Jurkat, Clone E6-1 (cell line): Measurements from ENCODE around the gene MARK1.
"Not testable (repeated sequence)": the region's sequence is repeated elsewhere in the genome, so short reads cannot be mapped to it uniquely, and the experiment has no call there.

Source experiments
- DNase-seq: peaks from one replicate; pipeline ENCODE4 v3.0.0-alpha.2; 2011; ENCODE audit warnings: low read depth, low spot score
- H3K4me3 ChIP-seq: 2 replicates; pipeline ENCODE4 v1.5.1; 2011; ENCODE audit warnings: mild to moderate bottlenecking, low read length, control low read depth, moderate library complexity

MARK1 gene

DNA sequence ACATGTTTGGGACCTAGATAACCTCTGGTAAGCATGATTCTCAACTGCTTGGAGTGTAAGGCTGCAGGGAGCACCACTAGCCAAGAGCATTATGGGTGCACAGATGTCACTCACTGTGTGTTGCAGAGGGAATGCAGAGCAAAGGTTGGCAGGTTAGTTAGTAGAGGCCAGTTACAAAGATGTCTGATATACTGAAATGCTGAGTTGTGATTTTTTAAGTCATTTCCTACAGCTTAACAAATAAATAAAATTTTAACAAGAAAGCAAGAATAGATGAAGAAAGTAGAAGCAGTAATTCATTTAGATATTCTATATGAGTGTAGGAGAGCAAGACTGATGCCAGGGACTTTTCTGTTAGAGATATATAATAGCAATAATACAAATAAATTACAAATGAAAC, 64.8 kb downstream of the MARK1 start:
- no peak overlapping the region for H3K4me3 ChIP-seq
- DNase-seq: no peak

GRCh38 chr1:220594356-220594755, 66.4 kb downstream of the MARK1 start:
- no peak overlapping the region for H3K4me3 ChIP-seq
- no peak for DNase-seq

DNA sequence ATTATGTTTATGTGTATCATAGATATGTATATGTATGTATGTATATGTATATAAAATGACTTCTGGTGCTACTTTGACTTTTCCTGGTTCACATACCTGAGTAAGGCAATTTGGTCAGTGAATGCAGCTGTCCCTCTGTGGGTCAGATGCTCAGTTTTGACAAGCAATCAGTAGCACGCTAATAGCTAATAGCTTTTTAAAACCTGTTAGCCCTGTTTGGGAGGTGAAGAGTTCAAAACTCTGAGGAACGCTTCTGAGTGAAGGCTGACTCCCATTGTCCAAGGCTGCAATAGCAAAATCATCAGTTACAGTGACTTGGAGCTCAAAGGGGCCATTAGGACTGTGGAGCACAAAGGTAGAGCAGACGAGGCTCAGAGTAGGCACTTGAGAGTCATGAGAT, 67.2 kb downstream of the MARK1 start:
- H3K4me3 ChIP-seq: no peak overlapping the region
- no peak for DNase-seq

DNA sequence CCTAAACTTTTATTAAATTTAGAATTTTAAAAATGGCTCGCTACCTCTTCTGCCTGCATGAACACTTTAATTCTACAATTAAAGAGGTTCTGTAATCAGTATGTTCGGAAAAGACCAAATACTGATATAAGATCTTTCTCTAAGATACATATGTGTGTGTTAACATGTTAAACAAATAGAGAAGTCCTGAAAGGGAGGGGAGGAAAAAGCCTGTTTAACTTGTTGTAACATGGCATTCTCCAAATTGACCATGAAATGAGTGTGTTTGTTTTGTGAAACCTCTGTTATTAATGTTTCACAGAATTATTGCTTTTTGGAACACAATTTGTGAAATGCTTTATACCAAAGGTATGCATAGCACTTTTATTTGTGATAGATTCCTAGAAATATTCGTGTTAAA, 77.0 kb downstream of the MARK1 start:
- no peak for DNase-seq

DNA sequence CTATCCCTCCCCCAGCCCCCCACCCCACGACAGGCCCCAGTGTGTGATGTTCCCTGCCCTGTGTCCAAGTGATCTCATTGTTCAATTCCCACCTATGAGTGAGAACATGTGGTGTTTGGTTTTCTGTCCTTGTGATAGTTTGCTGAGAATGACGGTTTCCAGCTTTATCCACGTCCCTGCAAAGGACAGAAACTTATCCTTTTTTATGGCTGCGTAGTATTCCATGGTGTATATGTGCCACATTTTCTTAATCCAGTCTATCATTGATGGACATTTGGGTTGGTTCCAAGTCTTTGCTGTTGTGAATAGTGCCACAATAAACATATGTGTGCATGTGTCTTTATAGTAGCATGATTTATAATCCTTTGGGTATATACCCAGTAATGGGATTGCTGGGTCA, 77.7 kb downstream of the MARK1 start:
- not testable (repeated sequence) for H3K4me3 ChIP-seq, DNase-seq

More for the DNA sequence above, 77.0 kb downstream of the MARK1 start:
- H3K4me3 ChIP-seq: no peak overlapping the region

DNA sequence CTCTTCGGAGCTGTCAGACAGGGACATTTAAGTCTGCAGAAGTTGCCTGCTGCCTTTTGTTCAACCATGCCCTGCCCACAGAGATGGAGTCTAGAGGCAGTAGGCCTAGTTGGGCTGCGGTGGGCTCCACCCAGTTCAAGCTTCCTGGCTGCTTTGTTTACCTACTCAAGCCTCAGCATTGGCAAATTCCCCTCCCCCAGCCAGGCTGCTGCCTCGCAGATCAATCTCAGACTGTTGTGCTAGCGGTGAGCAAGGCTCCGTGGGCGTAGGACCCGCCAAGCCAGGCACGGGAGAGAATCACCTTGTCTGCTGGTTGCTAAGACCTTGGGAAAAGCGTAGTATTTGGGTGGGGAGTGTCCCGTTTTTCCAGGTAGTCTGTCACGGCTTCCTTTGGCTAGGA, 83.2 kb downstream of the MARK1 start:
- not testable (repeated sequence) for DNase-seq

DNA sequence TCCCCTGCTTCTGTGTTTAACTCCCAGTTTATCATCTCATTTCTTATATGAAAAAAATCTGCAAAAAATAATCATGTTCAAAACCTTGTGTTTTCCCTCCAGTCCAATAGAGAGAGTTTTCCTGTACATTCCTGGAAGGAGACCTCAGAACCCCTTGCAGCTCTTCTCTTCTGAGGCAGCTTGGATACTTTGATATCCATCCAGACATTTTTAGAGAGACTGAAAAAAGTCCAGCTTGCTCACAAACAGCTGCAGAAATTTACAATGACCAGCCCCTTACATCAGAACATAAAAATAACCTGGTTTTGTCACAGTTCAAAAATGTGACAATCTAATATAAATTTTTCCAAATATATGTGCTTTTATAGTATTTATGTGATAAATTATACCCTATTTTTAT, 88.9 kb downstream of the MARK1 start:
- no peak overlapping the region for H3K4me3 ChIP-seq
- DNase-seq: no peak

More for the DNA sequence above, 83.2 kb downstream of the MARK1 start:
- H3K4me3 ChIP-seq: not testable (repeated sequence)

- no peak overlapping the region for H3K4me3 ChIP-seq
- no peak for DNase-seq
Measured at GRCh38 chr1:220628431-220628830, 100.5 kb downstream of the MARK1 start.

DNA sequence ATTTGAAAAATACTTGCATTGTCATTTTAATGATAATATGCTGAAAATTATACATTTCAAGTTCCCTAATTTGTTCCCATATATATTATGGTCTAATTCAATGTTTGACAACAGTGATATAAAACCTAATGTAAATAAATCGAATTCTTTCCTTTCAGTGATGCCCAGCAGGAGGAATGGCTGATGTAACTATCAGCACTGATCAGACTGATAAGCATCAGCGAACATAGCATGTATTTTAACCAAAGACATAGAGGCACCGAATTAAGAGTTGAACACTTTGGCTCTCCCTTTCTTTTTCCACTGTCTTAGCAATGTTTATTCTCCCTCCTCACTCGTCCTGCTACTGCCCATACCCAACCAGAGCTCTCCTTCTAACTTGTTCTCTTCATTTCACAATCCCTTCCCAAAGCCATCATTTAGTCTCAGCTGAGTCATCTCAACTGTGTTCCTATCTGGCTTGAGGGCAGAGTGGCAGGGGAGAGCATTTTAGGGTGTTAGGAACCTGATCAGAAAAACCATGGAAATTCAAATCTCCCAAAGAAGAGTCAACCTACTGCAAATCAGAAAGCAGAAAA, 103.4 kb downstream of the MARK1 start:
- DNase-seq: no peak
- no peak overlapping the region for H3K4me3 ChIP-seq

- DNase-seq: no peak
- no peak overlapping the region for H3K4me3 ChIP-seq
Measured at GRCh38 chr1:220637759-220638158, 109.8 kb downstream of the MARK1 start.

DNA sequence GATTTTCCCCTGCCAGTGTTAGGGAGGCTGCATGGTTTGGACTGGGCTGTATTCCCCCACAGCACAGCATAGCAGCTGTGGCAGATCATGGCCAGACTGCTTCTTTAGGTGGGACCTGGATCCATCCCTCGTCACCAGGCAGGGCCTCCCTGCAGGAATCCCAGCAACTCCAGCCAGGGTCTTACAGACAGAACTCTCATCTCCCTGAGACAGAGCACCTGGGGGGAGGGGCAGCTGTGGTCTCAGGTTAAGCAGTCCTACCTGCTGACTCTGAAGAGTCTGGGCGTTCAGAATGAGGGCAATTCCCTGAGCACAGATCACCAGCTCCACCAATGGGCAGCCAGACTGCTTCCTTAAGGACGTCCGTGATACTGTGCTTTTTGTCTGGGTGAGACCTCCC, 114.3 kb downstream of the MARK1 start:
- no peak overlapping the region for H3K4me3 ChIP-seq
- DNase-seq: no peak

GRCh38 chr1:220652995-220653394, 125.1 kb downstream of the MARK1 start:
- DNase-seq: no peak
- no peak overlapping the region for H3K4me3 ChIP-seq

DNA sequence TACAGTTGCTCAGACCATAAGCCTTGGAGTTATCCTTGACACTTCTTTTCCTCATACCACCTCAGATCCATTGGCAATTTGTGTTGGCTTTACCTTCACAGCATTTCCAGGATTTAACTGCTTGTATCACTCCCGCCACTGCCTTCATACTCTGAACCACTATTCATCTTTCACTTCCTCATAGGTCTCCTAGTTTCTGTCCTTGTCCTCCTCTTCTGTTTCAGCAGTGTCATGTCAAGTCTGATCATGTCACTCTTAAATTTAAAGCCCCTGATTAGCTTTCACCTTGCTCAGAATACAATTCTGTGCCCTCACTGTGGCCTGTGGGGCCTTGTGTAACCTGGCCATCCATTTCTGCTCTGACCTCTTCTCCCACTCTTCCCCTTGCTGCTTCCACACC, 127.6 kb downstream of the MARK1 start:
- DNase-seq: no peak
- H3K4me3 ChIP-seq: no peak overlapping the region

- no peak for DNase-seq
- H3K4me3 ChIP-seq: no peak overlapping the region
Measured at GRCh38 chr1:220655961-220656740, 128.2 kb downstream of the MARK1 start.

DNA sequence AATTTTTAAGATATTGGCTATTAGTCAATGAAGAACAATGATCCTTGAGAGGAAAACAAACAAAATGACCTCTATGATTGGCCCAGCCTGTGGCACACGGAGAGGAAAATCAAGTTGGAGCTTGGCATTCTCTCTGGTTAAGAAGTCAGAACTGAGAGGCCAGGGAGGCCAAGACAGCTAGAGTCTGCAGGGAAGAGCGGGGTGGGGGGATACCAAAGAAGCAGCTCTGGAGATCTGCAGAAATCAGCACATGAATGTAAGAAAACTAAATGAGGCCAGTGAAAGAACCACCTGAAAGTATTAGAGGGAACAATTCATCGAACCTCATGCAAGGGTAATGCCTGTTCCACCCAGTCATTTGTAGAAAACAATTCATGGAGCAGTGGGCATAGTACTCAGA, 138.4 kb downstream of the MARK1 start:
- no peak overlapping the region for H3K4me3 ChIP-seq
- no peak for DNase-seq

DNA sequence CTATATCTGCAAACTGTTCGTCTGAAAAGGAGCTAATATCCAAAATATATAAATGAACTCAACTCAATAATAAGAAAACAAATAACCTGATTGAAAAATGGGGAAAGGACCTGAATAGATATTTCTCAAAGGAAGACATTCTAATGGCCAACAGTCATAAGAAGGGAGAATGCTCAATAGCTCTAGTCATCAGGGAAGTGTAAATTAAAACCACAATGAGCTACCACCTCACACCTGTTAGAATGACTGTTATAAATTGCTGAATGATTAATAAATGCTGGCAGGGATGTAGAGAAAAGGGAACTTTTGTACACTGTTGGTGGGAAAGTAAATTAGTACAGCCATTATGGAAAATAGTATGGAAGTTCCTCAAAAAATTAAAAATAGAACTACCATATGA, 141.1 kb downstream of the MARK1 start:
- DNase-seq: no peak
- no peak overlapping the region for H3K4me3 ChIP-seq

- no peak for DNase-seq
- H3K4me3 ChIP-seq: no peak overlapping the region
Measured at GRCh38 chr1:220670365-220670764, 142.4 kb downstream of the MARK1 start.

DNA sequence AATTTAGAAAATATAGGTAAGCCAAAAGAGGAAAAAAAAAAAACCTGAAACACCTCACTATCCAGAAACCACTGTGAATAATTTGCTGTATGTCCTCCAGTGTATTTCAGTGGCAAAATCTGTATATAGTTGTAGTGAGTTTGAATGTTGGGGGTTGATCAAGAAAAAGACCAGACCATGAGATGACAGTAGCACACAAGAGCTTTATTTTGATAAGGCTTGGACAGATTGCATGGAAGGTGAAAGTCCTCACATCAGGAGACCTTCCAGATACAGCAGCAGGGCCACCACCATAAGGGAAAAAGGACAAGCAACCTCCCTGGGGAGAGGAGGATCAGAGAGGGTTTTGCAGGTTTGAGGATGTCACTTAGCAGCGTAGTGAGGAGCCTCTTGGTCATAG, 146.0 kb downstream of the MARK1 start:
- H3K4me3 ChIP-seq: no peak overlapping the region
- no peak for DNase-seq

DNA sequence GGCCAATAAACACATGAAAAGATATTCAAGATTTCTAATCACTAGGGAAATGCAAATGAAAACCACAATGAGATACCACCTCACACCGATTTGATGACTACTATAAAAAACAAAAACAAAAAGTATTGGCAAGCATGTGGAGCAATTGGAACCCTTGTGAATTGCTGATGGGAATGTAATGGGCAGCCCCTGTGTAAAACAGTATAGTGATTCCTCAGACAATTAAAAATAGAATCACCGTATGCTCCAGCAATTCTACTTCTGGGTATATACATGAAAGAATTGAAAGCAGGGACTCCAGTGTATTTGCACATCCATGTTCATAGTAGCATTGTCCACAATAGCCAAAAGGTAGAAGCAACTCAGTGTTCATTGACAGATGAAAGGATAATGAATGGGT, 149.3 kb downstream of the MARK1 start:
- DNase-seq: no peak
- no peak overlapping the region for H3K4me3 ChIP-seq

DNA sequence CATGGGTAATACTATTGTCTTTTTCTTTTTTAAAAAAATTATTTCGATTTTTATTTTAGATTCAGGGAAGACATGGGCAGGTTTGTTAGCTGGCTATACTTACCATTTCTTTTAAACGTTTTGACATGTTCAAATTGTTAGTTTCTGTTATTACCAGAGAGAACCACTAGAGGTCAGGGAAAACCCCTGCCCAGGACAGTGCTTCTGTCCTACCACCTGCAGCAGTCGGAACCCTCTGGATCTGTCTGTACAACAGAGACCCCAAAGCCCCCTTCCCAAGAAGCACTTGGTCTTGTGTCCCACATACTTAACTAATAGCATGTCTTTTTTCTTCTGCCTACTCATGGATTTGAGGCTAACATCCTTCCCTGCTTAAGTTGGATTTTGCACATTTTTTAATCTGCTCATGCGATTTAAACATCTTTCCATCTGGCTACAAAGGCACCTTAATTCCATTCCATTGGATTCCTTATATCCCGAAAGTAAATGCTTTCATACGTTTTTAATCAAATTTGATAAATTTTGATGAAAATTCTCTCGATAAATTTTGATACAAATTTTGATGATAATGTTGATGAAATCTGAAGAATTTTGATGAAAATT, 152.2 kb downstream of the MARK1 start:
- no peak overlapping the region for H3K4me3 ChIP-seq
- DNase-seq: peak; percentile 17
